Measurements from ENCODE around the gene ZNF614.
"Not testable (repeated sequence)": the region's sequence is repeated elsewhere in the genome, so short reads cannot be mapped to it uniquely, and the experiment has no call there.

Gene ZNF614

DNA sequence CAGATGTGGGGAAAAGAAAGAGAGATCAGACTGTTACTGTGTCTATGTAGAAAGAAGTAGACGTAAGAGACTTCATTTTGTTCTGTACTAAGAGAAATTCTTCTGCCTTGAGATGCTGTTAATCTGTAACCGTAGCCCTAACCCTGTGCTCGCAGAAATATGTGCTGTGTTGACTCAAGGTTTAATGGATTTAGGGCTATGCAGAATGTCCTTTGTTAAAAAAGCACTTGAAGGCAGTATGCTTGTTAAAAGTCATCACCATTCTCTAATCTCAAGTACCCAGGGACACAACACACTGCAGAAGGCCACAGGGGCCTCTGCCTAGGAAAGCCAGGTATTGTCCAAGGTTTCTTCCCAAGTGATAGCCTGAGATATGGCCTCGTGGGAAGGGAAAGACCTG is 3.7 kb downstream of the ZNF614 start:
- not testable (repeated sequence) for H3K27me3 Mint-ChIP-seq; ATAC-seq (replicated peaks); H3K4me3 Mint-ChIP-seq; H3K27ac Mint-ChIP-seq; DNase-seq; H3K9me3 Mint-ChIP-seq
- Mint-ChIP-seq H3K4me1 (ENCODE audit: low read depth in 2 of 2) (peaks cover 20 to 21% of the 10 kb centered on the region in 2 donors), H3K36me3 (ENCODE audit: insufficient read depth) (peaks cover 34% of the 10 kb centered on the region)

DNA sequence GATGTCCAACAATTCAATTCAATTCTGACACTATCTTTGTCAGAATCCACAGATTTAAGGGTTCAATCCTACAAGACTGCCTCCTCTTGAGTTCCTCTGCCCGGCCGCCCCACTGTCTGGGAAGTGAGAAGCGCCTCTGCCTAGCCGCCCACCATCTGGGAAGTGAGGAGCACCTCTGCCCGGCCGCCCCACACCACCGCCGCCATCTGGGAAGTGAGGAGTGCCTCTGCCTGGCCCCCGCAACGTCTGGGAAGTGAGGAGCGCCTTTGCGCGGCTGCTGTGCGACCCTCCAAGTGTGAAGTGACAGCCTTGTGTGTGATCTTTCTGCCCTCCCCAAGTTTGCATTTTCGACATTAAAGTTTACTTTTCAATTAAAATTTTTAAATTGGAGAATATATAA is 6.0 kb downstream of the ZNF614 start:
- H3K27ac Mint-ChIP-seq, result no peak overlapping the region
- H3K4me3 Mint-ChIP-seq, result no peak overlapping the region
- H3K4me1 Mint-ChIP-seq (ENCODE audit: low read depth in 2 of 2), result peaks cover 5 to 6% of the 10 kb centered on the region in 2 donors
- peaks cover 6 to 9% of the 10 kb centered on the region in 2 donors for H3K9me3 Mint-ChIP-seq
- peaks cover 42% of the 10 kb centered on the region for H3K36me3 Mint-ChIP-seq (ENCODE audit: insufficient read depth)
- H3K27me3 Mint-ChIP-seq, result no peaks in the 10 kb centered on the region
- no peak for ATAC-seq (replicated peaks)
- DNase-seq, result no peak

DNA sequence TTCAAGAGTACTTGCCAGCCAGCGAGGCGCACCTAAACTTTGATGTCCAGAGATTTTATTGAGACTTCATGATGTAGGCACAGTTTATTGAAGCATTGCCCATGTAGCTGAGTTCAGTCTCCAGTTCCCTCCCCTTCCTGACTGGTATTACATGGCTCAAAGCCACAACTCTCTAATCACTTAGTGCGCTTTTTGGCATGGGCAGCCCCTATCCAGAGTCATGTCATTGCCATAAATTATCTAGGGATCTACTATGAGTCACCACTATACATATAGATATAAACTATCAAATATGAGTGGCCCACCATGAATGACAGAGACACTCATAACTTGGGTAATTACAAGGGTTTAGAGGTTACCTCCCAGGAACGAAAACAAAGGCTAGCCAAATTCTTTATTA is 7.7 kb downstream of the ZNF614 start:
- H3K27me3 Mint-ChIP-seq, result no peaks in the 10 kb centered on the region
- H3K9me3 Mint-ChIP-seq, result peaks cover 1 to 15% of the 10 kb centered on the region in 2 donors
- DNase-seq, result no peak
- H3K4me1 Mint-ChIP-seq (ENCODE audit: low read depth in 2 of 2), result no peaks in the 10 kb centered on the region
- no peak overlapping the region for H3K4me3 Mint-ChIP-seq
- ATAC-seq (replicated peaks), result no peak
- no peak overlapping the region for H3K27ac Mint-ChIP-seq
- H3K36me3 Mint-ChIP-seq (ENCODE audit: insufficient read depth), result peaks cover 49% of the 10 kb centered on the region

DNA sequence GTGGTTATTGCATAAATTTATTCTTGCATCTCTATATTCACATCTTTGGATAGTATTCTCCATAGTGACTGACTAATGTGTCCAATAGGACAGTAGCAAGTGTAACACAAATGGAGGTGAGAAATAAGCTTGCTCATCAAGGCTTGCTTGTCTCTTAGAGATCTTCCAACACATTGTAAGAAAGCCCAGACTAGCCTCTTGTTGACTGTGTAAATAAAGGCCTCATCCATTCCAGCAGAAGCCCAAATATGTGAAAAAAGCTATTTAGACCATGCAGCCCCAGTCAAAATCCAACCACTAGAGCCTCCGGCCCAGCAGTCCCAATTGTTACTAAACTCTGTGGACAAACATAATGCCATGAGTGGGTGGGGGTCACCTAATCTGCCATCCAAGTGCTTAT is 17.5 kb downstream of the ZNF614 start:
- no peaks in the 10 kb centered on the region for H3K27me3 Mint-ChIP-seq
- ATAC-seq (replicated peaks) (no peak), DNase-seq (no peak)
- peaks cover 14 to 16% of the 10 kb centered on the region in 2 donors for H3K4me1 Mint-ChIP-seq (ENCODE audit: low read depth in 2 of 2)
- H3K36me3 Mint-ChIP-seq (ENCODE audit: insufficient read depth), result peaks cover 15% of the 10 kb centered on the region
- no peak overlapping the region for H3K4me3 Mint-ChIP-seq
- peaks cover 10 to 12% of the 10 kb centered on the region in 2 donors for H3K9me3 Mint-ChIP-seq
- no peak overlapping the region for H3K27ac Mint-ChIP-seq

DNA sequence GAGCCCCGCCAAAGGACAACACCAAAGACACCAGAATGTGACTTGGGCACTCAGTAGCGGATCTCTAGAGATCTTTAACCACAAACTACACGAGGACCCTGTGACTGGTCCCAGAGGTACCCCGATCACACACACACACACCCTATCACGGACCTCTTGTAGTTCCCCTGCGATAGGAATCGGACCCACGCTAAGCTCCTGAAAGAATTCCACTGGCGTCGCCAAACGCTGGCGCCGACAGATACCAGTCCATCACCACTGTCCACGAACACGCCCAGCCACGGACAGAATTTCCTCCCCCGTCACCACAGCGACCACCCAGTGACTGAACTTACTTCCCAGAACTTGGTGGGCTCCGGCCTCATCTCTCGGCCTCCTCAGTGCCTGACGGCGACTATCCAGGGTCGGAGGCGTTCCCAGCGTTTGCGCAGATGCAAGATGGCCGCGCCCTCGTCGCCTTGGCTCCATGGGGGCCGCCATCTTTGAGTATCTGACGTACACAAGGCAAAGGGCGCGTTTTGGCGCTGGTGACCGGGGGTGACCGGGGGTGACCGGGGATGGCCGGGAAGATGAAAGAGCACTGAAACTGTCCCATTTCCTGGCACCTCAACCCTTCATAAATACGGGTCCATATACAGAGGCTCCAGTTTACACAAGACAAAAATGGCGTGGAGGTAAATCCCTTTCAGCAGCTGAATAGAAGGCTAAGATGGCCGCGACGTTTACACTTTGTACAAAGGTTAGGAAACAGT is 20.2 kb downstream of the ZNF614 start, which contains the start of gene ZNF615:
ZNF615 (minus strand) TSS at position 406 of the 752 bp plus-strand sequence. CDS start 4,500 bp downstream, outside the sequence.
- peaks cover 11% of the 10 kb centered on the region for H3K36me3 Mint-ChIP-seq (ENCODE audit: insufficient read depth)
- peak within 1 kb of the TSS; percentile 97 to 99 for H3K4me3 Mint-ChIP-seq
- peak; percentile 93 for ATAC-seq (replicated peaks)
- H3K9me3 Mint-ChIP-seq, result peaks cover 10 to 15% of the 10 kb centered on the region in 2 donors
- H3K27me3 Mint-ChIP-seq, result no peaks in the 10 kb centered on the region
- peak within 1 kb of the TSS; percentile 95 to 96 for H3K27ac Mint-ChIP-seq
- H3K4me1 Mint-ChIP-seq (ENCODE audit: low read depth in 2 of 2), result peaks cover 14 to 16% of the 10 kb centered on the region in 2 donors
- DNase-seq, result peak; percentile 85 to 89 (median 86)

DNA sequence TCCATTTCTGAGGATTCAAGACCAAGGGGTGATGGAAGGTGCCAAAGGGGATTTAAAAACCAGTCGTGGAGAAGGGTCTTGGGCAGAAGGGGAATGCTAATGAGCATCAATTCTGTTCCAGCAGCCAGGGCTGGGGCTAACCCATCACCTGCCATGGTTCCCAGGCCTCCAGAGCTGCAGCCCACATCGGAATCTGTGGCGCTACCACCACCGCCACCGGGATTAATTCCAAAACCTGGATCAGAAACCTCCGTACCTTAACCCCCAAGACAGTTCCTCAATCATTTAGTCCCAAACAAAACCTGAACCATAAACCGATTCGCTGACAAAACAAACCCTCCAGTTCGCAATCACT is 20.8 kb downstream of the ZNF614 start:
- no peak for ATAC-seq (replicated peaks)
- Mint-ChIP-seq H3K4me3 (peak overlapping the region; percentile 97 to 99), H3K4me1 (ENCODE audit: low read depth in 2 of 2) (peaks cover 14 to 16% of the 10 kb centered on the region in 2 donors), H3K27me3 (no peaks in the 10 kb centered on the region), H3K9me3 (peaks cover 10 to 13% of the 10 kb centered on the region in 2 donors), H3K27ac (peak overlapping the region; percentile 95 to 96), H3K36me3 (ENCODE audit: insufficient read depth) (peaks cover 10% of the 10 kb centered on the region)
- DNase-seq, result no peak

DNA sequence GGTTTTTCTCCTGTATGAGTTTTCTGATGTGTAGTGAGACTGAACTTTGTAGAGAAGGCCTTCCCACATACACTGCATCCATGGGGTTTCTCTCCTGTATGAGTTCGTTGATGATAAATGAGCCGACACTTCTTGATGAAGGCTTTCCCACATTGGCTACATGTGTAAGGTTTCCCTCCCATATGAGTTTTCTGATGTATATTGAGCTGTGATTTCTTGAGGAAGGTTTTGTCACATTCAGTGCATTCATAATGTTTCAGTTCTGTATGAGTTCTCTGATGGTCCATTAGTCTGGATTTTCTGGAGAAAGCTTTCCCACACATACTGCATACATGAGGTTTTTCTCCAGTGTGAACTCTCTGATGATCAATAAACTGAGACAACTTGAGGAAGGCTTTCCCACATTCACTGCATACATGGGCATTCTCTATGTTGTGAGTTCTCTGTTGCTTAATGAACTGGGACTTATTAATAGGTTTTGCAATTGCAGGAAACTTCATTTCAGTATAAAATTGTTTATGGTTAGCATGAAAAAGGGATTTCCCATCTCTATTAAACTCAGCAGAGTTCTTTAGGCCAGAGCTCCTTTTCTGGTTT is 34.0 kb downstream of the ZNF614 start:
- Mint-ChIP-seq H3K4me3 (no peak overlapping the region), H3K27me3 (no peaks in the 10 kb centered on the region), H3K27ac (no peak overlapping the region), H3K4me1 (ENCODE audit: low read depth in 2 of 2) (no peaks in the 10 kb centered on the region), H3K9me3 (peaks cover 7 to 10% of the 10 kb centered on the region in 2 donors), H3K36me3 (ENCODE audit: insufficient read depth) (peaks cover 27% of the 10 kb centered on the region)
- no peak for ATAC-seq (replicated peaks)
- no peak for DNase-seq

DNA sequence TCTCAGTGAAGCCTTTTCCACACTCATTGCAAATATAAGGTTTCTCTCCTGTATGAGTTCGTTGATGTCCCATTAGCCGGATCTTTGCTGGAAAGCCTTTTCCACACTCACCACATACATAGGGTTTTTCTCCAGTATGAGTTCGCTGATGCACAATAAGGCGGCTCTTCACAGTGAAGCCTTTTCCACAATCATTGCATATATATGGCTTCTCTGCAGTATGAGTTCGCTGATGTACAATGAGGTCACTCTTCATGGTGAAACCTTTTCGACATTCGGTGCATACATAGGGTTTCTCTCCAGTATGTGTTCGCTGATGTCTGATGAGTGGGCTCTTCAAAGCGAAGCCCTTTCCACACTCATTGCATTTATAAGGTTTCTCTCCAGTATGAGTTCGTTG is 34.8 kb downstream of the ZNF614 start:
- H3K4me1 Mint-ChIP-seq (ENCODE audit: low read depth in 2 of 2), result no peaks in the 10 kb centered on the region
- no peak for DNase-seq
- no peak overlapping the region for H3K27ac Mint-ChIP-seq
- no peak for ATAC-seq (replicated peaks)
- no peak overlapping the region for H3K4me3 Mint-ChIP-seq
- H3K9me3 Mint-ChIP-seq, result peaks cover 10 to 15% of the 10 kb centered on the region in 2 donors
- no peaks in the 10 kb centered on the region for H3K27me3 Mint-ChIP-seq
- peaks cover 21% of the 10 kb centered on the region for H3K36me3 Mint-ChIP-seq (ENCODE audit: insufficient read depth)

DNA sequence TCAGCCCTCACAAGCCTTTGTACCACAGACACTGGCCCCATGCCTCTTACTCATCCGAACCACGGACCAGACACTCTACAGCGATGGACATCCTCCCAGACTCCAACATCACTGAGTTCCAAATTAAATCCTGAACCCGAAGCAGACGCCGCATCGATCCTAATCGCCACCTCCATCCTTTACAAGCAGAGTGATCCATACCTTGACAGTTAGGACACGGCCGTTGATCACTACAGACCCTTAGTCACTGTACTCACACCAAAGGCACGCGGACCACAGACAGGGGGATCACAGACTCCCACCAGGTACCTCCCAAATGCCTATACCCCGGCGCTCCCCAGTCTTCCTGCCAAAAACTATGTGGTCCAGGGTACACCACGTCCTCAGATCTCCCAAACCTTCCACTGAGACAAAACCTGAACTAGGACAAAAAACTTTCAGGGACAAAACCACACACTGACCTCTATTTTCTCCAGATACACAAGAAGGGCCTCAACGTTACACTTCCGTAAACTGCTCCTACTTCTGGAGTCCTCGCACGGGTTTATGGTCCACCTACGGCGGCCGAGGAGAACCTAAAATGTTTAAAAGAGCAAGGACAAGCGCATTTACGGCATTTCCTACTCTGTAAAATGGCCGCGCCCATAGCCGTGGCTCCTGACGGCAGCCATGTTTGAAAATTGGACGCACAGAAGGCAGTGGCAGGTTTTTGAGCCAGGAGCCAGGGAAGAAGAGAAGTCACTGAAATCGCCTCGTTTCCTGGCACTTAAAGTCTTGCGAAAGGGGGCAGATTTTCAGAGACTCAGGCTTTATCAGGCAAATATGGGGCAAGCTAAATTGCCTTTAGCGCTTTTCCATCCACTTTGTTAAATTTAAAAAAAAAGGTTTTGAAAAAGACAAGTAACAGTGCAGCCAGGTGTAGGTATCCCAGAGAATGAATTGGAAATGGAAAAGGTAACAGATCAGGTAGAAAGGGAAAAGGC is 41.6 kb downstream of the ZNF614 start, which contains the start of gene ZNF350:
ZNF350 (minus strand) TSS at position 532 of the 983 bp plus-strand sequence. CDS start 12,480 bp downstream, outside the sequence.
- H3K4me3 Mint-ChIP-seq, result peak within 1 kb of the TSS; percentile 89 to 95
- peaks cover 8 to 31% of the 10 kb centered on the region in 2 donors for H3K9me3 Mint-ChIP-seq
- peaks cover 9 to 12% of the 10 kb centered on the region in 2 donors for H3K4me1 Mint-ChIP-seq (ENCODE audit: low read depth in 2 of 2)
- peak; percentile 81 to 86 (median 81) for DNase-seq
- no peaks in the 10 kb centered on the region for H3K27me3 Mint-ChIP-seq
- H3K27ac Mint-ChIP-seq, result peak within 1 kb of the TSS; percentile 93 to 96
- ATAC-seq (replicated peaks), result peak; percentile 98
- peaks cover 26% of the 10 kb centered on the region for H3K36me3 Mint-ChIP-seq (ENCODE audit: insufficient read depth)

DNA sequence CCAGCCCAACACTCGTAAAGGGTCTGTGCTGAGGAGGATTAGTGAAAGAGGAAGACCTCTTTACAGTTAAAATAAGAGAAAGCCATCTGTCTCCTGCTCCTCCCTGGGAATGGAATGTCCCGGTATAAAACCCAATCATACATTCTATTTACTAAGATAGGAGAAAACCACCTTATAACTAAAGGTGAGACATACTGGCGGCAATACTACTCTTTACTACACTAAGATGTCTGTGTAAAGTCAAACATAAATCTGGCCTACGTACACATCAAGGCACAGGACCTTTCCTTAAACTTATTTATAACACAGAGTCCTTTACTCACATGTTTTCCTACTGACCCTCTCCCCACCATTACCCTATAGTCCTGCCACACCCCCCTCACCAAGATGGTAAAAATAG is 44.8 kb downstream of the ZNF614 start:
- peaks cover 33% of the 10 kb centered on the region for H3K36me3 Mint-ChIP-seq (ENCODE audit: insufficient read depth)
- H3K4me1 Mint-ChIP-seq (ENCODE audit: low read depth in 2 of 2), result peaks cover 13 to 17% of the 10 kb centered on the region in 2 donors
- DNase-seq (no peak), ATAC-seq (replicated peaks) (no peak)
- H3K9me3 Mint-ChIP-seq, result peaks cover 11 to 29% of the 10 kb centered on the region in 2 donors
- no peak overlapping the region for H3K27ac Mint-ChIP-seq
- no peaks in the 10 kb centered on the region for H3K27me3 Mint-ChIP-seq
- H3K4me3 Mint-ChIP-seq, result no peak overlapping the region

DNA sequence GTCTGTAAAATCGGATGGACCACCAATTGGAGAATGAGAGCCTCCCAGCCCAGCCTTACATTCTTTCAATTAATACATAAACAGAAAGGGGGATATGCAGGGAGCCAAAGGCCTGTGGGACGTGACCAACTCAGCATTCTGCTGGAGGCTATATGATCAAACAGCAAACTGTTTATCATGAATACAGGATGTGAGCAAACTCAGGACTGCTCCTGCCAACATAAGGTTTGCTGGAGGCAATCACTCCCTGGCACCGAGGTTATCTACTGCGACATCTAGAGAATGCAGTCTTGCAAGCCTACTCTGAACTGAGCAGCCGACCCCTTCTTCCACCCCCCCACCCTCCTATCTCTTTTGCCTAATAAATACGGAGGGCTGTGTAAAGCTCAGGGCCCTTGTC is 47.3 kb downstream of the ZNF614 start:
- ATAC-seq (replicated peaks); DNase-seq; H3K4me1 Mint-ChIP-seq (ENCODE audit: low read depth in 2 of 2); H3K27ac Mint-ChIP-seq; H3K4me3 Mint-ChIP-seq; H3K27me3 Mint-ChIP-seq: not testable (repeated sequence)
- peaks cover 22% of the 10 kb centered on the region for H3K36me3 Mint-ChIP-seq (ENCODE audit: insufficient read depth)
- H3K9me3 Mint-ChIP-seq, result peaks cover 11 to 21% of the 10 kb centered on the region in 2 donors

DNA sequence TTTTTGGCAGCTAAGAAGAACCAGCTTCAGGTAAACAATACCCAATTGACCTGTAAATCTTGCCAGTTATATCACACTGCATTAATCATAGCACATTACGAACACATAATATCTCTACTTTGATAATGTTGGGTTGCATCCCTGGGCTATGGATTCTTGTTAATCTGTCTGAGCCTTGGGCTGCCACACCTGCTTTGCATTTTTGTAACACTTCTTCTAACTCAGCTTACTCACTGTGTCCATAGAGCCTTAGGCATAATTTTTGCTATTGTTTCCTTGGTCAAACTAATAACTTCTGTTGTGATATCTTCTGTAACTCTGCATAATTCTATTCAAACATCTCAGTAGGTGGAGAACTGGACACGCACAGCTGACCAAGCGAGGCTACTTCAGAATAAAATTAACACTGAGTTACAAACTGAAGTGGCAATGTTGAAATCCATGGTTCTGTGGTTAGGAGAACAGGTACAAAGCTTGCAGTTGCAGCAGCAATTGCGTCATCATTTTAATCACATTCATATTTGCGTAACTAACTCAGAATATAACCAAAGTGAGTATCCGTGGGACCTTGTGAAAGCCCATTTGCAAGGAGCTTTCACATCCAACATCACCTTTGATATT is 48.0 kb downstream of the ZNF614 start:
- no peak for DNase-seq
- Mint-ChIP-seq H3K27me3 (no peaks in the 10 kb centered on the region), H3K4me3 (no peak overlapping the region), H3K4me1 (ENCODE audit: low read depth in 2 of 2) (peaks cover 5% of the 10 kb centered on the region in 2 donors), H3K27ac (no peak overlapping the region), H3K9me3 (peaks cover 11 to 22% of the 10 kb centered on the region in 2 donors), H3K36me3 (ENCODE audit: insufficient read depth) (peaks cover 22% of the 10 kb centered on the region)
- ATAC-seq (replicated peaks), result no peak

Measured in effector memory CD8-positive, alpha-beta T cell (primary cell).